GM18505 (cell line): ENCODE data around the gene SPATA9.
"Not testable (repeated sequence)": the region's sequence is repeated elsewhere in the genome, so short reads cannot be mapped to it uniquely, and the experiment has no call there.

Experiments used
- ATAC-seq: cut with Tn5 transposase; IDR thresholded peaks from one replicate; pipeline ENCODE4 v1.9.1; 2021; ENCODE audit not compliant: unreplicated experiment
- POLR2A ChIP-seq: IDR thresholded peaks from 4 replicates; pipeline ENCODE4 v1.6.1; 2011; ENCODE audit warnings: borderline replicate concordance; ENCODE audit not compliant: insufficient read depth, insufficient read length; ENCODE audit errors: extremely low read depth

Gene SPATA9

DNA sequence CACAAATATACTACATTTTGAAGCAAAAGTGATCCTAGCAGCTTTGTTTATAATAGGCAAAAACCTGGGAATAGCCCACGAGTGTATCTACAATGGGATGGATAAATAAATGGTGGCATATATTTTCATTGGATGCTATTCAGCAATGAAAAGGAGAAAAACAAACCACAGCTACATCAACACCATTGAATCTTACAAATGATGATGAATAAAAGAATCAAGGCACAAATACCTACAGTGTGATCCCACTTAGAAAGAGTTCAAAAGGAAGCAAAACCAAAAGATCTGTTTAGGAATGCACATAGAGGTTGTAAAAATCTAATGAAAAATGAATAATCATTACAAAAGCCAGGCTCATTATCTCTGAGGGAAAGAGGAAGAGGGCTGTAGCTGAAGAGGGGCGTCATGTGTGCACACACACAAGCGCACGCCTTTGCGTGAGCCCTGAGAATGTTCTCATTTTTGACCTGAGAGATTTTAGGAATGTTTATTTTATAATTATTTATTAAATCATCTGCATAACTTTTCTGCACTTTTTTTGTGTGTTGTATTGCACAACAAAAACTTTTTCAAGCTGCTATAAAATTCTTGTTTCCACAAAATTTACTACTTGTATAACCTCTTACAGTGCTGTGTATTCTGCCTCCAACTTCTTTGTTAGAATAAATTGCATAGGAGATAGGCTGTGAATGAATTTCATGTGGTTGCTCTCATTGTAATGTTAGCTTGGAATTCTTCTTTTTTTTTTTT is 42.5 kb upstream of the SPATA9 start:
- ATAC-seq = no peak
- TF ChIP-seq POLR2A = no peak

DNA sequence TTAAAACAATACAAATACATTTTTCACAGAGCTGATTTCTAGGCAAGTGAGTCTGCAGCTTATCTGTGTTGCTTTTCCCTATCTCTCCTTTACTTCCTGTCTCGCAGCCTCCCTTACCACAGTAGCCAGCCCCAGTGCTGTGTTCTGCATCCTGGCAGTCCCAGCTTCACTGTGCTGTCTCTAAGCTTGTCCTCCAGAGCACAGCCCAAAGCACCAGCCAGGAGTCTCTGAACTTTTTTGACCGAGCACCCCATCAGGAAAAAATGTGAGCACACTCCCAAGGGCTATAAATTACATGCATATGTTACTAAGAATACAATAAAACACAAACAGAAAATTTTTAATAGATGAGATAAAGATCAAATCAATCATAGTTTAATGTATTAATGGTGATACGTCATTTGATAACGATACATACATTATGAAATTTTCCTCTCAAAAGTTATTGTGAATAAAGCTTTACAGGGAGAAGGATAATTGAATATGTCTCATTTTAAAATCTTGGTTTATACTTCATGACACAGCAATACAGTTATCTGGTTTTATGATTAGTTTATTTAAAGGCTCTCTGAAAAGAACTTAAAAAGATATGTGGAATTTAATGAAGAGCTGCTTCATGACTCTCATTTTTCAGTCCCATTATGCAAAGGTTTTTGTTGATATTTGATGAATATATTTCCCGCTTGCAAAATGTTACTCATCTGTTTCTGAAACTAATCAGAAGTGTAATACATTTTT is 41.0 kb upstream of the SPATA9 start:
- no peak for ATAC-seq
- TF ChIP-seq POLR2A = no peak

GRCh38 chr5:95721582-95722295 is 38.9 kb upstream of the SPATA9 start:
- no peak for ATAC-seq
- no peak for TF ChIP-seq POLR2A

DNA sequence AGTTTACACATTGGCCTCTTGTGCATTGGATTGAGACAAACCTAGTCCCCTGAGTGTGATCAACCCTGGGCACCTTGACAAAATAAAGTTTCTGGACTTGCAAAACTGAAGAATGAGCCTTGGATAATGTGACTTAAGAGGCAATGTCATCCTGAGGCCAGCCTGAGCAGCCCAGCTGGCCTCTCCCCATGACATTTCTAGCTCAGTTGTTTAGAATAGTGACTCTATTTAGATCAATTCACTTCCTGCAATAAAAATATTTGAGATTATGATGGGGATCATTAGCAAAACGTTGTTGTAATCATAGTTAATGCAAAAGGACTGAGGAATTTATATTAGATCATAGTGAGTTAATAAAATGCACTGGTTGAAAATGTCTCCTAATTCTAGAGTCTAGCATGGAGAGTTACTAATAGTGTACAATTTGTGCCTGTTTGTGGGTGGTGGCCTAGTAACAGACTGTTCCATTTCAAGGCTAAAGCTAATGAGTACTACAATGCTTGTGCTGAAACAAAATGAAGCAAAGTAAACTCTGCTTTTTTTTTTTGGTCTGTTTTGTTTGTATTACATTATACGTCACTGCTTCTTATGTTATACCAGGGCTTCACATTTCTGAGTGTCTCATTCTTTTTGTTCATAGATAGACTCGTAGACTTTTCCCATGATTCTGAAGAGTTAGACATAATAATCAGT is 37.4 kb upstream of the SPATA9 start:
- no peak for TF ChIP-seq POLR2A
- no peak for ATAC-seq

- TF ChIP-seq POLR2A = no peak
- ATAC-seq = no peak
These were observed 35.9 kb upstream of the SPATA9 start for GRCh38 chr5:95718738-95719137.

- no peak for TF ChIP-seq POLR2A
- peak; percentile 96 for ATAC-seq
These were observed 35.4 kb upstream of the SPATA9 start for GRCh38 chr5:95718203-95718602.

- no peak for TF ChIP-seq POLR2A
- no peak for ATAC-seq
These were observed 34.6 kb upstream of the SPATA9 start for GRCh38 chr5:95717439-95717838.

- no peak for ATAC-seq
These were observed 33.1 kb upstream of the SPATA9 start for GRCh38 chr5:95715799-95716461.

DNA sequence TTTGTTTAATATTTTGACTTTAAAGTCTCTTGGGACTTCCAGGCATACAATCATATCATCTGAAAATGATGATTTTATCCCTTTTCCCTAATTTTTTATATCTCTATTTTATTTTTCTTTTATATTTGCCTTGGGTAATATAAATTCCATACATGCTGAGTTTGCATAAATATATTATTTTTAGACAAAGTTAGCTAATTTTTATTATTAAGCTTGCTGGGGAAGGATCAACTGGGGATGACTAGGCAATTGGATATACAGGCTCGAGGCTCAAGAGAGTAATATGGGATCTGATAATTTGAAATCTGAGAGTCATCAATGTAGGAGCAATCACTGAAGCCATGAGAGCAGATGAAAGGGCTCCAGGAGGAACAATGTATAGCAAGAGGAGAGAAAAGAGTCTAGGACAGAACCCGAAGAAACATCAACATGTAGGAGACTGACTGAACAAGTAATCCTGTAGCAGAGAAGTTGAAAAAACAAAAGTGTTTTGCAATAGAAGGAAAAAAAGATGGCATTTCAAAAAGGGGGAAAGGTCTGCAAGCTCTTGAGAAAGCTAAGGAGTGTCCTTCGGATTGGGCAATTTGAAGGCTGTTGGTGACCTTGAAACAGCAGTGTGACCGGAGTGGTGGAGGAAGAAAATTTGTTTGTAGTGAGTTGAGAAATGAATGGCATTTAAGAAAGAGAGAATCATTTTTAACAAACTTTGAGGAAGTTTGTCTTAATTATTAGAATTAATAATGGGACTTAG is 31.3 kb upstream of the SPATA9 start:
- no peak for ATAC-seq
- TF ChIP-seq POLR2A = no peak

More at GRCh38 chr5:95715799-95716461, 33.1 kb upstream of the SPATA9 start:
- no peak for TF ChIP-seq POLR2A

GRCh38 chr5:95713246-95713645 is 30.5 kb upstream of the SPATA9 start:
- ATAC-seq = not testable (repeated sequence)

GRCh38 chr5:95712347-95712958 is 29.7 kb upstream of the SPATA9 start:
- TF ChIP-seq POLR2A = no peak
- no peak for ATAC-seq
